ENCODE data around the gene DENND1B. TPM values are rescaled to one million over a fixed set of nuclear protein-coding genes. Genes with fewer than 3 reads are reported as not detected.

DENND1B gene
- total RNA-seq, 1 experiment from 2014 or later, result 9.6 TPM

DNA sequence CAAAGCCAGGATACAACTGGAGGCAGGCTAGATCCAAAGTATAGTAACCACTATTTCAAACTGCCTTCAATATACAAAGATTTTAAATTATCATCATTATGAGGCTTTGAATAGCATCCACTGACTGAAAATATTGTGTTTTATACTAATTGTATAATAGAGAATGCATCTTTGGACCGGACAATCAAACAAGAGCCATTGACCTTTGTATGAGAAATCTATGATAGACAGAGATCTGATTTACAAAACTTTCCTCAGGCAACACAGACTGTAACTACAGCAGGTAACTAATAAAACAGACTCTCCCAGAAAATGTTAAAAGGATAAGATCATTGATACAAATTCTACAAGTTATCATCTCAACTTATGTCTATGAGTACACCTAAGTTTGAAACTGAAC lies 152.9 kb downstream of the DENND1B start:
- no peak overlapping the region for H3K9ac ChIP-seq (ENCODE audit: low read length)
- no peak overlapping the region for H3K4me3 ChIP-seq (replicated peaks in 1 of 2; ENCODE audit: low read depth in 1 of 2, low read length in 2 of 2)
- RAD21 ChIA-PET (ENCODE audit: low non-redundant PET in 1 of 2, low total read pairs in 2 of 2, uncharacterized antibody in 2 of 2, unreplicated experiment in 2 of 2), result no interaction called here
- no peak overlapping the region for H3K27ac ChIP-seq (ENCODE audit: low read depth, low read length)
- POLR2A ChIA-PET, result no interaction called here
- no peak for DNase-seq (ENCODE audit: low read depth, low spot score)
- H3K9me3 ChIP-seq (ENCODE audit: control insufficient read depth in 1 of 2, insufficient read depth in 1 of 2, low read depth in 1 of 2, low read length in 2 of 2), result no peaks in the 10 kb centered on the region
- no peak for TF ChIP-seq SP1 (IDR thresholded peaks at IDR 0.05; ENCODE audit: low read depth)
- TF ChIP-seq EGR1 (IDR thresholded peaks at IDR 0.05; ENCODE audit: low read depth), result no peak
- TF ChIP-seq CBX3 (IDR thresholded peaks at IDR 0.05; ENCODE audit: low read depth), result no peak
- no peak for TF ChIP-seq ZNF274 (IDR thresholded peaks at IDR 0.05; ENCODE audit: low read depth, low read length)
- TF ChIP-seq EZH2 (IDR thresholded peaks at IDR 0.05), result no peak
- TF ChIP-seq SRF (IDR thresholded peaks at IDR 0.05; ENCODE audit: low read depth), result no peak
- no peaks in the 10 kb centered on the region for H3K4me1 ChIP-seq (ENCODE audit: control insufficient read depth in 1 of 2, insufficient read depth in 2 of 2, low read length in 2 of 2)
- CTCF ChIA-PET, result no interaction called here
- no peaks in the 10 kb centered on the region for H3K79me2 ChIP-seq (ENCODE audit: insufficient read depth, low read length)
- H4K20me1 ChIP-seq (ENCODE audit: insufficient read depth), result no peaks in the 10 kb centered on the region
- H3K9me2 ChIP-seq (ENCODE audit: insufficient read depth), result no peaks in the 10 kb centered on the region
- H3K4me2 ChIP-seq (ENCODE audit: low read length), result no peak overlapping the region
- H2AFZ ChIP-seq (ENCODE audit: low read depth, low read length, poor library complexity, severe bottlenecking), result no peak overlapping the region
- H3K27me3 ChIP-seq (ENCODE audit: insufficient read depth, low read length), result no peaks in the 10 kb centered on the region
- intact Hi-C loops (cut with micrococcal nuclease), result no loop called here
- no peak for ATAC-seq
- no peaks in the 10 kb centered on the region for H3K36me3 ChIP-seq (ENCODE audit: control insufficient read depth in 1 of 2, insufficient read depth in 2 of 2, low read length in 2 of 2)
- no TSS peak for BruUV-seq (replicated peaks)

DNA sequence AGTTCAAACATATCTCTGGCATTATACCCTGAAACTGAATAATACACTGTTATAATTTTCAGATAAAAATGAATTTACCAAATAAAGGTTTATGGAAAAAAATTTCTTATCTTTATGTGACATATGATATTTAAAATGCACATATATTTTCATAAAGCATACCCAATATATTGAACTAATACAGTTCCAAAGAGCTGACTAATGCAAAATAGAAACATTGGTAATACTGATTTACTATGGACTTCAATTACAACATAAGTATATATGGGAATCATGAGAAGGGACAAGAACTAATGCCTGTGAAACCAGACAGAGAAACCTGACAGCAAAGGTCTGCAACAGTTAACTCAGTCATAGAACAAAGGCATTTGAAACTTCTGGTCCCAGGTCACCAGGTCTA lies 153.5 kb downstream of the DENND1B start:
- DNase-seq (ENCODE audit: low read depth, low spot score) (no peak), ATAC-seq (no peak)
- H3K4me2 ChIP-seq (ENCODE audit: low read length), result no peak overlapping the region
- H3K27ac ChIP-seq (ENCODE audit: low read depth, low read length), result no peak overlapping the region
- no peaks in the 10 kb centered on the region for H3K9me2 ChIP-seq (ENCODE audit: insufficient read depth)
- H3K9me3 ChIP-seq (ENCODE audit: control insufficient read depth in 1 of 2, insufficient read depth in 1 of 2, low read depth in 1 of 2, low read length in 2 of 2), result no peaks in the 10 kb centered on the region
- ChIA-PET POLR2A (no interaction called here), RAD21 (ENCODE audit: low non-redundant PET in 1 of 2, low total read pairs in 2 of 2, uncharacterized antibody in 2 of 2, unreplicated experiment in 2 of 2) (no interaction called here), CTCF (no interaction called here)
- intact Hi-C loops (cut with micrococcal nuclease), result no loop called here
- no TSS peak for BruUV-seq (replicated peaks)
- no peaks in the 10 kb centered on the region for H3K27me3 ChIP-seq (ENCODE audit: insufficient read depth, low read length)
- no peak overlapping the region for H2AFZ ChIP-seq (ENCODE audit: low read depth, low read length, poor library complexity, severe bottlenecking)
- no peak overlapping the region for H3K4me3 ChIP-seq (replicated peaks in 1 of 2; ENCODE audit: low read depth in 1 of 2, low read length in 2 of 2)
- no peaks in the 10 kb centered on the region for H4K20me1 ChIP-seq (ENCODE audit: insufficient read depth)
- H3K36me3 ChIP-seq (ENCODE audit: control insufficient read depth in 1 of 2, insufficient read depth in 2 of 2, low read length in 2 of 2), result no peaks in the 10 kb centered on the region
- H3K9ac ChIP-seq (ENCODE audit: low read length), result no peak overlapping the region
- no peaks in the 10 kb centered on the region for H3K4me1 ChIP-seq (ENCODE audit: control insufficient read depth in 1 of 2, insufficient read depth in 2 of 2, low read length in 2 of 2)
- no peaks in the 10 kb centered on the region for H3K79me2 ChIP-seq (ENCODE audit: insufficient read depth, low read length)
- TF ChIP-seq FOSL1 (IDR thresholded peaks at IDR 0.05; ENCODE audit: low read depth) (no peak), POLR2AphosphoS5 (IDR thresholded peaks at IDR 0.05; ENCODE audit: low read depth, low read length) (no peak), SP1 (IDR thresholded peaks at IDR 0.05; ENCODE audit: low read depth) (no peak), TCF7L2 (IDR thresholded peaks at IDR 0.05; ENCODE audit: borderline replicate concordance, extremely low read depth, insufficient read depth, insufficient read length) (no peak), SIN3A (IDR thresholded peaks at IDR 0.05; ENCODE audit: low read depth) (no peak), RAD21 (IDR thresholded peaks at IDR 0.05; ENCODE audit: low read depth) (no peak), CBX3 (IDR thresholded peaks at IDR 0.05; ENCODE audit: low read depth) (no peak), EZH2 (IDR thresholded peaks at IDR 0.05) (no peak), ZNF274 (IDR thresholded peaks at IDR 0.05; ENCODE audit: low read depth, low read length) (no peak), JUND (IDR thresholded peaks at IDR 0.05) (no peak), CEBPB (IDR thresholded peaks at IDR 0.05; ENCODE audit: low read depth) (no peak), ZFX (IDR thresholded peaks at IDR 0.05) (no peak)
- TF ChIP-seq, protein P1, sequence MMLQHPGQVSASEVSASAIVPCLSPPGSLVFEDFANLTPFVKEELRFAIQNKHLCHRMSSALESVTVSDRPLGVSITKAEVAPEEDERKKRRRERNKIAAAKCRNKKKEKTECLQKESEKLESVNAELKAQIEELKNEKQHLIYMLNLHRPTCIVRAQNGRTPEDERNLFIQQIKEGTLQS (IDR thresholded peaks at IDR 0.05), result no peak
- TF ChIP-seq, protein P2, sequence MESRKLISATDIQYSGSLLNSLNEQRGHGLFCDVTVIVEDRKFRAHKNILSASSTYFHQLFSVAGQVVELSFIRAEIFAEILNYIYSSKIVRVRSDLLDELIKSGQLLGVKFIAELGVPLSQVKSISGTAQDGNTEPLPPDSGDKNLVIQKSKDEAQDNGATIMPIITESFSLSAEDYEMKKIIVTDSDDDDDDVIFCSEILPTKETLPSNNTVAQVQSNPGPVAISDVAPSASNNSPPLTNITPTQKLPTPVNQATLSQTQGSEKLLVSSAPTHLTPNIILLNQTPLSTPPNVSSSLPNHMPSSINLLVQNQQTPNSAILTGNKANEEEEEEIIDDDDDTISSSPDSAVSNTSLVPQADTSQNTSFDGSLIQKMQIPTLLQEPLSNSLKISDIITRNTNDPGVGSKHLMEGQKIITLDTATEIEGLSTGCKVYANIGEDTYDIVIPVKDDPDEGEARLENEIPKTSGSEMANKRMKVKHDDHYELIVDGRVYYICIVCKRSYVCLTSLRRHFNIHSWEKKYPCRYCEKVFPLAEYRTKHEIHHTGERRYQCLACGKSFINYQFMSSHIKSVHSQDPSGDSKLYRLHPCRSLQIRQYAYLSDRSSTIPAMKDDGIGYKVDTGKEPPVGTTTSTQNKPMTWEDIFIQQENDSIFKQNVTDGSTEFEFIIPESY (IDR thresholded peaks at IDR 0.05; ENCODE audit: extremely low read depth, insufficient replicate concordance, low read length), result no peak
- TF ChIP-seq, protein P3, sequence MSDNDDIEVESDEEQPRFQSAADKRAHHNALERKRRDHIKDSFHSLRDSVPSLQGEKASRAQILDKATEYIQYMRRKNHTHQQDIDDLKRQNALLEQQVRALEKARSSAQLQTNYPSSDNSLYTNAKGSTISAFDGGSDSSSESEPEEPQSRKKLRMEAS (IDR thresholded peaks at IDR 0.05), result no peak
- TF ChIP-seq, protein P4, sequence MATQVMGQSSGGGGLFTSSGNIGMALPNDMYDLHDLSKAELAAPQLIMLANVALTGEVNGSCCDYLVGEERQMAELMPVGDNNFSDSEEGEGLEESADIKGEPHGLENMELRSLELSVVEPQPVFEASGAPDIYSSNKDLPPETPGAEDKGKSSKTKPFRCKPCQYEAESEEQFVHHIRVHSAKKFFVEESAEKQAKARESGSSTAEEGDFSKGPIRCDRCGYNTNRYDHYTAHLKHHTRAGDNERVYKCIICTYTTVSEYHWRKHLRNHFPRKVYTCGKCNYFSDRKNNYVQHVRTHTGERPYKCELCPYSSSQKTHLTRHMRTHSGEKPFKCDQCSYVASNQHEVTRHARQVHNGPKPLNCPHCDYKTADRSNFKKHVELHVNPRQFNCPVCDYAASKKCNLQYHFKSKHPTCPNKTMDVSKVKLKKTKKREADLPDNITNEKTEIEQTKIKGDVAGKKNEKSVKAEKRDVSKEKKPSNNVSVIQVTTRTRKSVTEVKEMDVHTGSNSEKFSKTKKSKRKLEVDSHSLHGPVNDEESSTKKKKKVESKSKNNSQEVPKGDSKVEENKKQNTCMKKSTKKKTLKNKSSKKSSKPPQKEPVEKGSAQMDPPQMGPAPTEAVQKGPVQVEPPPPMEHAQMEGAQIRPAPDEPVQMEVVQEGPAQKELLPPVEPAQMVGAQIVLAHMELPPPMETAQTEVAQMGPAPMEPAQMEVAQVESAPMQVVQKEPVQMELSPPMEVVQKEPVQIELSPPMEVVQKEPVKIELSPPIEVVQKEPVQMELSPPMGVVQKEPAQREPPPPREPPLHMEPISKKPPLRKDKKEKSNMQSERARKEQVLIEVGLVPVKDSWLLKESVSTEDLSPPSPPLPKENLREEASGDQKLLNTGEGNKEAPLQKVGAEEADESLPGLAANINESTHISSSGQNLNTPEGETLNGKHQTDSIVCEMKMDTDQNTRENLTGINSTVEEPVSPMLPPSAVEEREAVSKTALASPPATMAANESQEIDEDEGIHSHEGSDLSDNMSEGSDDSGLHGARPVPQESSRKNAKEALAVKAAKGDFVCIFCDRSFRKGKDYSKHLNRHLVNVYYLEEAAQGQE (IDR thresholded peaks at IDR 0.05; ENCODE audit: low read depth), result no peak

Measured in HCT116 (cell line).